ENCODE data around the gene HCFC1. TPM values are rescaled to one million over a fixed set of nuclear protein-coding genes. Genes with fewer than 3 reads are reported as not detected.

HCFC1 gene
- total and polyA plus RNA-seq, 9 of the 15 experiments (the other 6 are each of a cell fraction or from before 2014, with no cell fraction given), result 2.8 to 133 (median 17.1) TPM

DNA sequence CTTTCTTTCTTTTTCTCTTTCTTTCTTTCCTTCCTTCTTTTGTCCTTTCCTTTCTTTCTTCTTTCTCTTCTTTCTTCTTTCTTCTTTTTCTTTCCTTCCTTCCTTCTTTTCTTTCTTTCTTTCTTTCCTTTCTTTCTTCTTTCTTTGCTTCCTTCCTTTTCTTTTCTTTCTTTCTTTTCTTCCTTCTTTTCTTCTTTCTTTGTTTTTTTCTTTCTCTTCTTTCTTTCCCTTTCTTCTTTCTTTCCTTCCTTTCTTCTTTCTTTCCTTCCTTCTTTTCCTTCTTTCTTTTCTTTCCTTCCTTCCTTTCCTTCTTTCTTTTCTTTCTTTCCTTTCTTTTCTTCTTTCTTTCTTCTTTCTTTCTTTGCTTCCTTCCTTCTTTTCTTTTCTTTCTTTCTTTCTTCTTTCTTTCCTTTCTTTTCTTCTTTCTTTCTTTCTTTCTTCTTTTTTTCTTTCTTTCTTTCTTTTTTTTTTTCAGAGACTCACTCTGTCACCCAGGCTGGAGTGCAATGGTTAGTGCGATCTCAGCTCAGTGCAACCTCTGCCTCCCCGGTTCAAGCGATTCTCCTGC, 19.5 kb upstream of the HCFC1 start:
- H3K4me2 ChIP-seq (ENCODE audit: insufficient read depth, low read length), result no peak overlapping the region
- H3K9me1 ChIP-seq (ENCODE audit: control insufficient read depth, insufficient read depth, low read length), result peaks cover 3% of the 10 kb centered on the region
- FAIRE-seq (no peak), ATAC-seq (no peak), DNase-seq (ENCODE audit: extremely low read depth in 1 of 4, low spot score in 3 of 4) (no peak)
- ChIA-PET POLR2A (interaction anchor here (1.0 kb wide), 1 partner anchor 17 kb away, joined by 4 read pairs; no protein-coding TSS in a partner anchor), CTCF (ENCODE audit: low intra/inter-chr PET ratio) (interaction anchor here (0.7 kb wide), 1 partner anchor 1078 kb away, joined by 3 read pairs; no protein-coding TSS in a partner anchor)
- BruUV-seq (replicated peaks), result no TSS peak
- in situ Hi-C loops (cut with MboI), result no loop called here
- H3K9me3 ChIP-seq (replicated peaks; ENCODE audit: control insufficient read depth, insufficient read depth, low read depth, low read length), result no peaks in the 10 kb centered on the region
- no peak overlapping the region for H3K27ac ChIP-seq (ENCODE audit: extremely low read depth, low read depth, low read length)
- H3K9ac ChIP-seq (ENCODE audit: insufficient read depth in 1 of 2, low read depth in 2 of 2, low read length in 2 of 2), result no peak overlapping the region
- peaks cover 0 to 23% of the 10 kb centered on the region in 2 experiments; a peak in 3 of 5 replicates for H3K4me1 ChIP-seq (replicated peaks in 1 of 2; ENCODE audit: control insufficient read depth in 2 of 2, insufficient read depth in 2 of 2, low read length in 2 of 2)
- no peaks in the 10 kb centered on the region for H4K20me1 ChIP-seq (replicated peaks; ENCODE audit: control insufficient read depth, insufficient read depth, low read length)
- no peak overlapping the region for H3K4me3 ChIP-seq
- no peaks in the 10 kb centered on the region for H3K36me3 ChIP-seq (ENCODE audit: control insufficient read depth, insufficient read depth, low read length)
- H2AFZ ChIP-seq (ENCODE audit: low read depth, low read length), result no peak overlapping the region
- intact Hi-C loops (cut with micrococcal nuclease), result no loop called here
- H3K27me3 ChIP-seq (ENCODE audit: control insufficient read depth in 2 of 2, insufficient read depth in 2 of 2, low read length in 2 of 2), result no peaks in the 10 kb centered on the region
- no CpG with 5 or more reads among the region's 3 CpGs for WGBS (ENCODE audit: insufficient coverage, low coverage, missing lambda C conversion rate)
- H3K79me2 ChIP-seq (ENCODE audit: control insufficient read depth, insufficient read depth, low read length), result no peaks in the 10 kb centered on the region
- TF ChIP-seq TSC22D4 (tag; IDR thresholded peaks at IDR 0.05), result no peak
- no peak for TF ChIP-seq RFX5 (IDR thresholded peaks at IDR 0.05; ENCODE audit: low read depth, low read length)
- no peak for TF ChIP-seq NFE2 (IDR thresholded peaks at IDR 0.05; ENCODE audit: low read depth)
- peak; percentile 43; the same call in 1 of the 2 replicates for TF ChIP-seq MTA1 (IDR thresholded peaks at IDR 0.05; ENCODE audit: borderline replicate concordance)
- TF ChIP-seq, protein P1, sequence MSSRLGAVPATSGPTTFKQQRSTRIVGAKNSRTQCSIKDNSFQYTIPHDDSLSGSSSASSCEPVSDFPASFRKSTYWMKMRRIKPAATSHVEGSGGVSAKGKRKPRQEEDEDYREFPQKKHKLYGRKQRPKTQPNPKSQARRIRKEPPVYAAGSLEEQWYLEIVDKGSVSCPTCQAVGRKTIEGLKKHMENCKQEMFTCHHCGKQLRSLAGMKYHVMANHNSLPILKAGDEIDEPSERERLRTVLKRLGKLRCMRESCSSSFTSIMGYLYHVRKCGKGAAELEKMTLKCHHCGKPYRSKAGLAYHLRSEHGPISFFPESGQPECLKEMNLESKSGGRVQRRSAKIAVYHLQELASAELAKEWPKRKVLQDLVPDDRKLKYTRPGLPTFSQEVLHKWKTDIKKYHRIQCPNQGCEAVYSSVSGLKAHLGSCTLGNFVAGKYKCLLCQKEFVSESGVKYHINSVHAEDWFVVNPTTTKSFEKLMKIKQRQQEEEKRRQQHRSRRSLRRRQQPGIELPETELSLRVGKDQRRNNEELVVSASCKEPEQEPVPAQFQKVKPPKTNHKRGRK (tag; IDR thresholded peaks at IDR 0.05), result peak; percentile 99
- TF ChIP-seq NCOA4 (IDR thresholded peaks at IDR 0.05; ENCODE audit: partially characterized antibody), result peak; percentile 5
- no peak for TF ChIP-seq ZNF431 (CRISPR knock-in tag; IDR thresholded peaks at IDR 0.05)
- TF ChIP-seq, protein P2, sequence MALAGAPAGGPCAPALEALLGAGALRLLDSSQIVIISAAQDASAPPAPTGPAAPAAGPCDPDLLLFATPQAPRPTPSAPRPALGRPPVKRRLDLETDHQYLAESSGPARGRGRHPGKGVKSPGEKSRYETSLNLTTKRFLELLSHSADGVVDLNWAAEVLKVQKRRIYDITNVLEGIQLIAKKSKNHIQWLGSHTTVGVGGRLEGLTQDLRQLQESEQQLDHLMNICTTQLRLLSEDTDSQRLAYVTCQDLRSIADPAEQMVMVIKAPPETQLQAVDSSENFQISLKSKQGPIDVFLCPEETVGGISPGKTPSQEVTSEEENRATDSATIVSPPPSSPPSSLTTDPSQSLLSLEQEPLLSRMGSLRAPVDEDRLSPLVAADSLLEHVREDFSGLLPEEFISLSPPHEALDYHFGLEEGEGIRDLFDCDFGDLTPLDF (CRISPR knock-in tag; IDR thresholded peaks at IDR 0.05), result no peak
- no peak for TF ChIP-seq SRSF1 (IDR thresholded peaks at IDR 0.05; ENCODE audit: low read depth, low read length)
- TF ChIP-seq JUN (IDR thresholded peaks at IDR 0.05; ENCODE audit: borderline replicate concordance, low read depth, low read length), result no peak
- no peak for TF ChIP-seq JUN (CRISPR knock-in tag; IDR thresholded peaks at IDR 0.05; ENCODE audit: borderline replicate concordance)
- TF ChIP-seq PHF21A (IDR thresholded peaks at IDR 0.05; ENCODE audit: borderline replicate concordance, low read depth), result no peak
- TF ChIP-seq, protein P3, sequence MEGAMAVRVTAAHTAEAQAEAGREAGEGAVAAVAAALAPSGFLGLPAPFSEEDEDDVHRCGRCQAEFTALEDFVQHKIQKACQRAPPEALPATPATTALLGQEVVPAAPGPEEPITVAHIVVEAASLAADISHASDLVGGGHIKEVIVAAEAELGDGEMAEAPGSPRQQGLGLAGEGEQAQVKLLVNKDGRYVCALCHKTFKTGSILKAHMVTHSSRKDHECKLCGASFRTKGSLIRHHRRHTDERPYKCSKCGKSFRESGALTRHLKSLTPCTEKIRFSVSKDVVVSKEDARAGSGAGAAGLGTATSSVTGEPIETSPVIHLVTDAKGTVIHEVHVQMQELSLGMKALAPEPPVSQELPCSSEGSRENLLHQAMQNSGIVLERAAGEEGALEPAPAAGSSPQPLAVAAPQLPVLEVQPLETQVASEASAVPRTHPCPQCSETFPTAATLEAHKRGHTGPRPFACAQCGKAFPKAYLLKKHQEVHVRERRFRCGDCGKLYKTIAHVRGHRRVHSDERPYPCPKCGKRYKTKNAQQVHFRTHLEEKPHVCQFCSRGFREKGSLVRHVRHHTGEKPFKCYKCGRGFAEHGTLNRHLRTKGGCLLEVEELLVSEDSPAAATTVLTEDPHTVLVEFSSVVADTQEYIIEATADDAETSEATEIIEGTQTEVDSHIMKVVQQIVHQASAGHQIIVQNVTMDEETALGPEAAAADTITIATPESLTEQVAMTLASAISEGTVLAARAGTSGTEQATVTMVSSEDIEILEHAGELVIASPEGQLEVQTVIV (CRISPR knock-in tag; IDR thresholded peaks at IDR 0.05; ENCODE audit: borderline replicate concordance), result no peak
- TF ChIP-seq NRF1 (conservative IDR thresholded peaks at IDR 0.05 in 1 of 2, IDR thresholded peaks at IDR 0.05 in 1 of 2), result no peak
- TF ChIP-seq, protein P4, sequence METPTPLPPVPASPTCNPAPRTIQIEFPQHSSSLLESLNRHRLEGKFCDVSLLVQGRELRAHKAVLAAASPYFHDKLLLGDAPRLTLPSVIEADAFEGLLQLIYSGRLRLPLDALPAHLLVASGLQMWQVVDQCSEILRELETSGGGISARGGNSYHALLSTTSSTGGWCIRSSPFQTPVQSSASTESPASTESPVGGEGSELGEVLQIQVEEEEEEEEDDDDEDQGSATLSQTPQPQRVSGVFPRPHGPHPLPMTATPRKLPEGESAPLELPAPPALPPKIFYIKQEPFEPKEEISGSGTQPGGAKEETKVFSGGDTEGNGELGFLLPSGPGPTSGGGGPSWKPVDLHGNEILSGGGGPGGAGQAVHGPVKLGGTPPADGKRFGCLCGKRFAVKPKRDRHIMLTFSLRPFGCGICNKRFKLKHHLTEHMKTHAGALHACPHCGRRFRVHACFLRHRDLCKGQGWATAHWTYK (CRISPR knock-in tag; IDR thresholded peaks at IDR 0.05), result no peak
- no peak for TF ChIP-seq LEF1 (IDR thresholded peaks at IDR 0.05)
